OCI-LY1 (cell line): Measurements from ENCODE around the gene ACSF2.

ENCODE experiments used
- EZH2 ChIP-seq: fragments of 200-600 bp; sonication (generic), shearing (Covaris generic); IDR thresholded peaks from 2 replicates; pipeline ENCODE4 v1.8.0; 2017; ENCODE audit warnings: borderline replicate concordance, mixed run types, mild to moderate bottlenecking, antibody characterized with exemption, low read length, moderate library complexity, mixed read lengths
- TF ChIP-seq, protein P1 (sequence below): fragments of 200-600 bp; sonication (generic), shearing (Covaris generic); IDR thresholded peaks from 2 replicates; pipeline ENCODE4 v1.5.1; 2017; ENCODE audit warnings: mild to moderate bottlenecking, antibody characterized with exemption, low read length, moderate library complexity, mixed read lengths

DNA sequence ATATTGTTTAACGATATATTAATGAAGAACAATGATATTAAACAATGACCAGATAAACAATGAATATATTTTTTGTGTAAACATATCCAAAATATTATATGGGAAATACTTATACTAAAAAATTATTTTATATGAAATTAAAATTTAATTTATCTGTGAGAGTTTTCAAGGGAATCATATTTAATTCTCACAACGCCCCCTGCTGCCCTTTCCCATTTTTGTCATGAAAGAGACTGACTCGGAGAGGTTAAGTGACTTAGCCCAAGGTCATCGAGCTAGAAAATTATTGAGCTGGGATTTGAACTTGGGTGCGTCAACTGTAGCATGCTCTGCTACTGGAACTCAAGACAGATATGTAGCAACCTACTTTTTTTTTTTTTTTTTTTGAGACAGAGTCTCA, 75.0 kb downstream of the ACSF2 start:
- TF ChIP-seq, protein P1, sequence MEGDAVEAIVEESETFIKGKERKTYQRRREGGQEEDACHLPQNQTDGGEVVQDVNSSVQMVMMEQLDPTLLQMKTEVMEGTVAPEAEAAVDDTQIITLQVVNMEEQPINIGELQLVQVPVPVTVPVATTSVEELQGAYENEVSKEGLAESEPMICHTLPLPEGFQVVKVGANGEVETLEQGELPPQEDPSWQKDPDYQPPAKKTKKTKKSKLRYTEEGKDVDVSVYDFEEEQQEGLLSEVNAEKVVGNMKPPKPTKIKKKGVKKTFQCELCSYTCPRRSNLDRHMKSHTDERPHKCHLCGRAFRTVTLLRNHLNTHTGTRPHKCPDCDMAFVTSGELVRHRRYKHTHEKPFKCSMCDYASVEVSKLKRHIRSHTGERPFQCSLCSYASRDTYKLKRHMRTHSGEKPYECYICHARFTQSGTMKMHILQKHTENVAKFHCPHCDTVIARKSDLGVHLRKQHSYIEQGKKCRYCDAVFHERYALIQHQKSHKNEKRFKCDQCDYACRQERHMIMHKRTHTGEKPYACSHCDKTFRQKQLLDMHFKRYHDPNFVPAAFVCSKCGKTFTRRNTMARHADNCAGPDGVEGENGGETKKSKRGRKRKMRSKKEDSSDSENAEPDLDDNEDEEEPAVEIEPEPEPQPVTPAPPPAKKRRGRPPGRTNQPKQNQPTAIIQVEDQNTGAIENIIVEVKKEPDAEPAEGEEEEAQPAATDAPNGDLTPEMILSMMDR = peak; percentile 37
- TF ChIP-seq EZH2 = no peak
